ENCODE results near the gene YAP1.

The YAP1 gene

GRCh38 chr11:102109896-102110760 lies at the start of gene YAP1:
YAP1 (plus strand) TSS chr11:102110447; CDS start chr11:102110849, 402 bp downstream.
- no peak for DNase-seq

- DNase-seq = no peak
Measured at GRCh38 chr11:102061276-102061675, 49.0 kb upstream of the YAP1 start.

GRCh38 chr11:102062106-102062505 lies 48.1 kb upstream of the YAP1 start:
- DNase-seq = no peak

- DNase-seq = no peak
Measured at GRCh38 chr11:102064316-102064715, 45.9 kb upstream of the YAP1 start.

GRCh38 chr11:102070766-102071165 lies 39.5 kb upstream of the YAP1 start:
- DNase-seq = no peak

- no peak for DNase-seq
Measured at GRCh38 chr11:102071497-102072472, 38.5 kb upstream of the YAP1 start.

GRCh38 chr11:102073253-102073652 lies 37.0 kb upstream of the YAP1 start:
- no peak for DNase-seq

GRCh38 chr11:102079625-102080024 lies 30.6 kb upstream of the YAP1 start:
- no peak for DNase-seq

GRCh38 chr11:102081313-102081712 lies 28.9 kb upstream of the YAP1 start:
- DNase-seq = no peak

- no peak for DNase-seq
Measured at GRCh38 chr11:102085864-102086551, 24.2 kb upstream of the YAP1 start.

GRCh38 chr11:102097186-102097585 lies 13.1 kb upstream of the YAP1 start:
- no peak for DNase-seq

- no peak for DNase-seq
Measured at GRCh38 chr11:102099755-102100154, 10.5 kb upstream of the YAP1 start.

GRCh38 chr11:102108734-102109440 lies 1.4 kb upstream of the YAP1 start:
- no peak for DNase-seq

- DNase-seq = no peak
Measured at GRCh38 chr11:102110761-102111010, 439 bp downstream of the YAP1 start.

- DNase-seq = no peak
Measured at GRCh38 chr11:102111011-102111786, 952 bp downstream of the YAP1 start.

- DNase-seq = no peak
Measured at GRCh38 chr11:102111787-102112508, 1.7 kb downstream of the YAP1 start.

GRCh38 chr11:102112509-102112821 lies 2.2 kb downstream of the YAP1 start:
- no peak for DNase-seq

GRCh38 chr11:102114032-102114431 lies 3.8 kb downstream of the YAP1 start:
- no peak for DNase-seq

- no peak for DNase-seq
Measured at GRCh38 chr11:102115557-102115956, 5.3 kb downstream of the YAP1 start.

- no peak for DNase-seq
Measured at GRCh38 chr11:102116453-102117205, 6.4 kb downstream of the YAP1 start.

Data from NCI-H2107 (cell line).